PC-3 (cell line): ENCODE data around the gene ARID5B. TPM values are rescaled to one million over a fixed set of nuclear protein-coding genes. Genes with fewer than 3 reads are reported as not detected.

Experiments
- ATAC-seq: fragments of 200-7000 bp; cut with Tn5 transposase; 2 replicates; pipeline ENCODE4 v1.9.1; 2020; ENCODE audit warnings: mild to moderate bottlenecking, moderate library complexity
- BruUV-seq: library from RNA; stranded (reverse); fragments of 400-500 nt; replicated peaks from 2 replicates; lab custom pipeline; 2021; lab: Mats Ljungman, UMichigan
- CTCF ChIA-PET: fragments of 300-600 bp; sonication (Branson Sonifier 250); formaldehyde crosslinking; loops from one replicate; lab custom pipeline; 2022; ENCODE audit warnings: antibody characterized with exemption; lab: Charles Lee
- POLR2A ChIA-PET: fragments of 300-600 bp; sonication (Branson Sonifier 250); formaldehyde crosslinking; loops from one replicate; lab custom pipeline; 2022; ENCODE audit warnings: antibody characterized with exemption; ENCODE audit not compliant: unreplicated experiment; lab: Charles Lee
- DNase-seq: peaks from one replicate; pipeline ENCODE4 v3.0.0-alpha.2; 2015
- H2AFZ ChIP-seq: fragments of 300-600 bp; sonication (generic); 2 replicates; pipeline ENCODE4 v1.6.0; 2016; ENCODE audit warnings: antibody characterized with exemption, low read length
- H3F3A ChIP-seq: fragments of 300-600 bp; sonication (generic); one replicate; pipeline ENCODE4 v1.6.0; 2017; ENCODE audit warnings: antibody characterized with exemption, low read length, control low read depth, mild to moderate bottlenecking; ENCODE audit not compliant: unreplicated experiment
- H3K27ac ChIP-seq: fragments of 300-600 bp; sonication (generic); 2 replicates; pipeline ENCODE4 v1.5.1; 2016; ENCODE audit warnings: mild to moderate bottlenecking, low read length
- H3K27me3 ChIP-seq: fragments of 300-600 bp; sonication (generic); 2 replicates; pipeline ENCODE4 v1.6.1; 2016; ENCODE audit warnings: low read length, mixed read lengths
- H3K36me3 ChIP-seq: fragments of 300-600 bp; sonication (generic); 2 replicates; pipeline ENCODE4 v1.6.1; 2016; ENCODE audit warnings: low read depth, mixed run types, low read length, mixed read lengths
- H3K4me1 ChIP-seq: fragments of 300-600 bp; sonication (generic); 2 replicates; pipeline ENCODE4 v1.5.1; 2016; ENCODE audit warnings: low read length; ENCODE audit not compliant: insufficient read depth
- H3K4me2 ChIP-seq: fragments of 300-600 bp; sonication (generic); 2 replicates; pipeline ENCODE4 v1.6.0; 2016; ENCODE audit warnings: low read length
- H3K4me3 ChIP-seq: fragments of 300-600 bp; sonication (generic); 2 replicates; pipeline ENCODE4 v1.5.1; 2016; ENCODE audit warnings: mild to moderate bottlenecking, low read length, mixed read lengths
- H3K79me2 ChIP-seq: fragments of 300-600 bp; sonication (generic); 2 replicates; pipeline ENCODE4 v1.6.1; 2017; ENCODE audit warnings: low read length, mixed read lengths
- H3K9ac ChIP-seq: fragments of 300-600 bp; sonication (generic); 2 replicates; pipeline ENCODE4 v1.6.0; 2016; ENCODE audit warnings: mild to moderate bottlenecking, low read length
- H3K9me2 ChIP-seq: fragments of 300-600 bp; sonication (generic); replicated peaks from 2 replicates; pipeline ENCODE4 v1.6.1; 2016; ENCODE audit warnings: mixed run types, low read length, mixed read lengths
- H3K9me3 ChIP-seq: fragments of 300-600 bp; sonication (generic); 2 replicates; pipeline ENCODE4 v1.6.1; 2016; ENCODE audit warnings: low read length, mixed read lengths
- H4K20me1 ChIP-seq: fragments of 300-600 bp; sonication (generic); 2 replicates; pipeline ENCODE4 v1.6.1; 2016; ENCODE audit warnings: low read length, mixed read lengths
- CTCF ChIP-seq: fragments of 300-600 bp; sonication (generic); conservative IDR thresholded peaks from 2 replicates; pipeline ENCODE4 v1.5.1; 2017; ENCODE audit warnings: antibody characterized with exemption, low read depth, mild to moderate bottlenecking, low read length
- EZH2 ChIP-seq: fragments of 300-600 bp; sonication (generic); IDR thresholded peaks from one replicate; pipeline ENCODE4 v1.6.1; 2017; ENCODE audit warnings: antibody characterized with exemption, mild to moderate bottlenecking, low read length; ENCODE audit not compliant: unreplicated experiment
- EZH2phosphoT487 ChIP-seq: fragments of 300-600 bp; sonication (generic); IDR thresholded peaks from 2 replicates; pipeline ENCODE4 v1.6.1; 2018; ENCODE audit warnings: mild to moderate bottlenecking, antibody characterized with exemption, low read length, borderline replicate concordance
- intact Hi-C: fragments of 100-400 bp; cut with micrococcal nuclease; formaldehyde crosslinking; loops from 2 replicates; pipeline ENCODE4 v1.9.0; 2023
- total RNA-seq: library from RNA; depleted of rRNA; stranded (reverse); fragments of >200 nt; gene quantifications from 2 replicates; pipeline ENCODE4 v1.2.3, GENCODE V29; 2014

The ARID5B gene
- total RNA-seq, 1 experiment from 2014 or later = 26.4 TPM

- H3K9me2 ChIP-seq = no peaks in the 10 kb centered on the region
- no peaks in the 10 kb centered on the region for H3K9me3 ChIP-seq
- H3K27me3 ChIP-seq = no peaks in the 10 kb centered on the region
- H3K36me3 ChIP-seq = no peaks in the 10 kb centered on the region
- peaks cover 4% of the 10 kb centered on the region; the same call in 1 of the 2 replicates for H3K79me2 ChIP-seq
- H4K20me1 ChIP-seq = no peaks in the 10 kb centered on the region
- H2AFZ ChIP-seq = no peak overlapping the region
- peaks cover 46% of the 10 kb centered on the region for H3K4me1 ChIP-seq
- peaks cover 9% of the 10 kb centered on the region for H3F3A ChIP-seq
- ATAC-seq = no peak
- H3K9ac ChIP-seq = no peak overlapping the region
- ChIA-PET POLR2A (no interaction called here), CTCF (no interaction called here)
- BruUV-seq = no TSS peak
- no peak for DNase-seq
- no peak overlapping the region for H3K27ac ChIP-seq
- intact Hi-C loops = loop anchor here (2.0 to 10.0 kb wide), 2 partner anchors 29 to 547 kb away; no protein-coding TSS in a partner anchor
- no peak overlapping the region for H3K4me2 ChIP-seq
- H3K4me3 ChIP-seq = no peak overlapping the region
- TF ChIP-seq CTCF (no peak), EZH2phosphoT487 (no peak), EZH2 (no peak)
Measured at GRCh38 chr10:62021978-62022802, 120.7 kb downstream of the ARID5B start.

- ChIA-PET CTCF (no interaction called here), POLR2A (no interaction called here)
- H3K79me2 ChIP-seq = peaks cover 4% of the 10 kb centered on the region; the same call in 1 of the 2 replicates
- H3K36me3 ChIP-seq = no peaks in the 10 kb centered on the region
- no peak overlapping the region for H3K4me2 ChIP-seq
- H3K9me2 ChIP-seq = no peaks in the 10 kb centered on the region
- intact Hi-C loops = loop anchor here (10.0 kb wide), 1 partner anchor 548 kb away; no protein-coding TSS in a partner anchor
- peaks cover 9% of the 10 kb centered on the region for H3F3A ChIP-seq
- H3K27ac ChIP-seq = no peak overlapping the region
- H3K9ac ChIP-seq = no peak overlapping the region
- H3K4me3 ChIP-seq = no peak overlapping the region
- TF ChIP-seq EZH2 (no peak), CTCF (no peak), EZH2phosphoT487 (no peak)
- ATAC-seq = no peak
- no peaks in the 10 kb centered on the region for H3K9me3 ChIP-seq
- H4K20me1 ChIP-seq = no peaks in the 10 kb centered on the region
- DNase-seq = no peak
- peaks cover 53% of the 10 kb centered on the region for H3K4me1 ChIP-seq
- no TSS peak for BruUV-seq
- H3K27me3 ChIP-seq = no peaks in the 10 kb centered on the region
- H2AFZ ChIP-seq = no peak overlapping the region
Measured at GRCh38 chr10:62022830-62023229, 121.3 kb downstream of the ARID5B start.

GRCh38 chr10:62023329-62023728 is 121.8 kb downstream of the ARID5B start:
- Histone ChIP-seq H2AFZ (no peak overlapping the region), H3K27me3 (no peaks in the 10 kb centered on the region), H3K4me3 (no peak overlapping the region), H3K4me2 (no peak overlapping the region), H3K36me3 (no peaks in the 10 kb centered on the region), H3K9me2 (no peaks in the 10 kb centered on the region), H3F3A (peaks cover 14% of the 10 kb centered on the region), H3K79me2 (peaks cover 4% of the 10 kb centered on the region; the same call in 1 of the 2 replicates), H3K9ac (no peak overlapping the region), H3K27ac (no peak overlapping the region), H4K20me1 (no peaks in the 10 kb centered on the region), H3K9me3 (no peaks in the 10 kb centered on the region), H3K4me1 (peaks cover 58% of the 10 kb centered on the region)
- POLR2A ChIA-PET = no interaction called here
- intact Hi-C loops = loop anchor here (10.0 kb wide), 1 partner anchor 549 kb away; no protein-coding TSS in a partner anchor
- BruUV-seq = no TSS peak
- DNase-seq (no peak), ATAC-seq (no peak)
- TF ChIP-seq EZH2phosphoT487 = no peak
- TF ChIP-seq EZH2 = no peak
- no peak for TF ChIP-seq CTCF
- CTCF ChIA-PET = interaction anchor here (0.9 kb wide), 1 partner anchor 119 kb away, joined by 6 read pairs; no protein-coding TSS in a partner anchor
